A549 (cell line): ENCODE results near the gene TUBB1. TPM values are rescaled to one million over a fixed set of nuclear protein-coding genes. Genes with fewer than 3 reads are reported as not detected.

Source experiments
- ATAC-seq, 2 experiments: fragments of 200-7000 bp in 1 of 2; fragments of >200 bp in 1 of 2; cut with Nextera tagmentation in 1 of 2; cut with Tn5 transposase in 1 of 2; 3 replicates each; pipeline versions ENCODE4 v1.8.0 to v1.9.1; 2018 to 2020; ENCODE audit warnings: mild to moderate bottlenecking in 1 of 2, moderate library complexity in 1 of 2
- CTCF ChIA-PET: fragments of 300-600 bp; sonication (Branson Sonifier 250); formaldehyde crosslinking; extraction: SDS; loops from one replicate; lab custom pipeline; 2021; ENCODE audit warnings: antibody characterized with exemption, inconsistent platforms; lab: Yijun Ruan, JAX
- POLR2A ChIA-PET: fragments of 350-600 bp; formaldehyde crosslinking; extraction: SDS; loops from one replicate; lab custom pipeline; 2021; ENCODE audit warnings: antibody characterized with exemption, inconsistent platforms; lab: Yijun Ruan, JAX
- DNase-seq, 2 experiments: peaks; one replicate each; pipeline versions ENCODE4 v3.0.0 to v3.0.0-alpha.2; 2011 to 2016; ENCODE audit warnings: low read depth in 1 of 2, low spot score in 1 of 2
- FAIRE-seq: peaks from 2 replicates; lab custom pipeline; 2011; peaks lifted over from hg19 to GRCh38; lab: Jason Lieb, UNC
- H3K27ac ChIP-seq, 2 experiments: fragments of >200 bp; sonication (Bioruptor Twin); formaldehyde crosslinking; 3 replicates each; pipeline ENCODE4 v1.5.1; 2016 to 2017
- H3K4me1 ChIP-seq: fragments of >200 bp; sonication (Bioruptor Twin); formaldehyde crosslinking; 3 replicates; pipeline ENCODE4 v1.6.1; 2016
- H3K4me2 ChIP-seq: fragments of >200 bp; sonication (Bioruptor Twin); formaldehyde crosslinking; 3 replicates; pipeline ENCODE4 v1.6.1; 2016
- H3K4me3 ChIP-seq: fragments of >200 bp; sonication (Bioruptor Twin); formaldehyde crosslinking; 3 replicates; pipeline ENCODE4 v1.5.1; 2016
- H3K9me3 ChIP-seq: fragments of >200 bp; sonication (Bioruptor Twin); formaldehyde crosslinking; 3 replicates; pipeline ENCODE4 v1.6.1; 2016
- EHMT2 ChIP-seq: fragments of 200-600 bp; sonication (generic); IDR thresholded peaks from 2 replicates; pipeline ENCODE4 v1.6.1; 2016; ENCODE audit warnings: antibody characterized with exemption, low read depth, mild to moderate bottlenecking, moderate library complexity
- FOSB ChIP-seq: fragments of 250-450 bp; sonication (Bioruptor Pico); IDR thresholded peaks from 2 replicates; pipeline ENCODE4 v1.5.0; 2020; ENCODE audit warnings: mild to moderate bottlenecking, moderate library complexity
- FOSL2 ChIP-seq, 2 experiments: fragments of 450-650 bp in 1 of 2; fragments of >200 bp in 1 of 2; sonication (Bioruptor Twin) in 1 of 2; formaldehyde crosslinking; IDR thresholded peaks; 2 replicates each; pipeline versions ENCODE4 v1.5.0 to v1.6.1; 2016 to 2020; ENCODE audit warnings: mild to moderate bottlenecking in 1 of 2, moderate library complexity in 1 of 2
- MAFK ChIP-seq: fragments of 450-650 bp; IDR thresholded peaks from 2 replicates; pipeline ENCODE4 v1.6.1; 2014; ENCODE audit not compliant: partially characterized antibody
- MYC ChIP-seq: IDR thresholded peaks from 2 replicates; pipeline ENCODE4 v1.6.1; 2012; ENCODE audit warnings: mild to moderate bottlenecking, inconsistent platforms, low read length, improper control_type of control experiment, borderline replicate concordance
- NFE2L2 ChIP-seq: fragments of 150-350 bp; conservative IDR thresholded peaks from 2 replicates; pipeline ENCODE4 v1.6.1; 2014; ENCODE audit warnings: low read length
- RAD21 ChIP-seq, 2 experiments: fragments of >200 bp in 1 of 2; sonication (Bioruptor Twin) in 1 of 2; formaldehyde crosslinking in 1 of 2; IDR thresholded peaks in 1 of 2; conservative IDR thresholded peaks in 1 of 2; 2 replicates in 1 of 2; 3 replicates in 1 of 2; pipeline ENCODE4 v1.6.1; 2012 to 2018; ENCODE audit warnings: inconsistent platforms in 1 of 2
- RCOR1 ChIP-seq: fragments of 150-350 bp; IDR thresholded peaks from 2 replicates; pipeline ENCODE4 v1.6.1; 2014; ENCODE audit warnings: antibody characterized with exemption, low read length, low read depth
- RNF2 ChIP-seq: fragments of 200-600 bp; sonication (generic); IDR thresholded peaks from 2 replicates; pipeline ENCODE4 v1.6.1; 2016; ENCODE audit warnings: low read depth, mild to moderate bottlenecking, antibody characterized with exemption, moderate library complexity, borderline replicate concordance
- SREBF2 ChIP-seq: fragments of 450-650 bp; IDR thresholded peaks from 2 replicates; pipeline ENCODE4 v1.6.1; 2014; ENCODE audit warnings: mild to moderate bottlenecking, moderate library complexity
- ZC3H11A ChIP-seq: fragments of 450-650 bp; IDR thresholded peaks from 2 replicates; pipeline ENCODE4 v1.6.1; 2014; ENCODE audit warnings: antibody characterized with exemption, mild to moderate bottlenecking
- ZFP36 ChIP-seq: fragments of 450-650 bp; IDR thresholded peaks from 2 replicates; pipeline ENCODE4 v1.6.1; 2014; ENCODE audit warnings: borderline replicate concordance; ENCODE audit not compliant: partially characterized antibody
- ZNF302 ChIP-seq: fragments of 250-450 bp; sonication (Bioruptor Pico); IDR thresholded peaks from 2 replicates; pipeline ENCODE4 v1.9.0; 2021; ENCODE audit warnings: inconsistent platforms, mild to moderate bottlenecking, moderate library complexity
- ZSCAN20 ChIP-seq: fragments of 250-450 bp; sonication (Bioruptor Pico); IDR thresholded peaks from 2 replicates; pipeline ENCODE4 v1.8.0; 2022; ENCODE audit warnings: mild to moderate bottlenecking, moderate library complexity
- WGBS: methylation state at CpG from one replicate; pipeline ENCODE4 v1.1.6; 2017; ENCODE audit errors: missing lambda C conversion rate; 5-methylcytosine and 5-hydroxymethylcytosine counted together
- polyA plus RNA-seq, 4 experiments: library from polyadenylated mRNA; depleted of rRNA in 3 of 4; stranded (reverse); fragments of >200 nt; fragmentation: RNase III in 1 of 4; extraction: RNeasy Plus Mini Kit Qiagen cat#74134 plus additional on column Dnase treatment in 1 of 4; gene quantifications; 2 replicates in 3 of 4; 3 replicates in 1 of 4; pipeline ENCODE4 v1.2.3, GENCODE V29; 2011 to 2017
- TF ChIP-seq, protein P1 (sequence below): fragments of 200-600 bp; sonication (generic); IDR thresholded peaks from 2 replicates; pipeline ENCODE4 v1.6.1; 2016; ENCODE audit warnings: antibody characterized with exemption, mild to moderate bottlenecking, moderate library complexity
- TF ChIP-seq, protein P2 (sequence below): fragments of 250-450 bp; sonication (Bioruptor Pico); IDR thresholded peaks from 2 replicates; pipeline ENCODE4 v1.5.0; 2021; ENCODE audit warnings: mild to moderate bottlenecking, moderate library complexity, borderline replicate concordance

Gene TUBB1
- polyA plus RNA-seq, 2 of the 4 experiments (the other 2 are of a cell fraction): 0.03 TPM; not detected in 1

- ATAC-seq (0 out of 6 replicates have a peak, but pooled peaks of 1 of the 2 experiments have one; percentile 34), DNase-seq (no peak), FAIRE-seq (no peak)
- H3K4me1 ChIP-seq: peaks cover 13% of the 10 kb centered on the region
- TF ChIP-seq RAD21 (conservative IDR thresholded peaks at IDR 0.05 in 1 of 2, IDR thresholded peaks at IDR 0.05 in 1 of 2): no peak
- TF ChIP-seq, protein P1, sequence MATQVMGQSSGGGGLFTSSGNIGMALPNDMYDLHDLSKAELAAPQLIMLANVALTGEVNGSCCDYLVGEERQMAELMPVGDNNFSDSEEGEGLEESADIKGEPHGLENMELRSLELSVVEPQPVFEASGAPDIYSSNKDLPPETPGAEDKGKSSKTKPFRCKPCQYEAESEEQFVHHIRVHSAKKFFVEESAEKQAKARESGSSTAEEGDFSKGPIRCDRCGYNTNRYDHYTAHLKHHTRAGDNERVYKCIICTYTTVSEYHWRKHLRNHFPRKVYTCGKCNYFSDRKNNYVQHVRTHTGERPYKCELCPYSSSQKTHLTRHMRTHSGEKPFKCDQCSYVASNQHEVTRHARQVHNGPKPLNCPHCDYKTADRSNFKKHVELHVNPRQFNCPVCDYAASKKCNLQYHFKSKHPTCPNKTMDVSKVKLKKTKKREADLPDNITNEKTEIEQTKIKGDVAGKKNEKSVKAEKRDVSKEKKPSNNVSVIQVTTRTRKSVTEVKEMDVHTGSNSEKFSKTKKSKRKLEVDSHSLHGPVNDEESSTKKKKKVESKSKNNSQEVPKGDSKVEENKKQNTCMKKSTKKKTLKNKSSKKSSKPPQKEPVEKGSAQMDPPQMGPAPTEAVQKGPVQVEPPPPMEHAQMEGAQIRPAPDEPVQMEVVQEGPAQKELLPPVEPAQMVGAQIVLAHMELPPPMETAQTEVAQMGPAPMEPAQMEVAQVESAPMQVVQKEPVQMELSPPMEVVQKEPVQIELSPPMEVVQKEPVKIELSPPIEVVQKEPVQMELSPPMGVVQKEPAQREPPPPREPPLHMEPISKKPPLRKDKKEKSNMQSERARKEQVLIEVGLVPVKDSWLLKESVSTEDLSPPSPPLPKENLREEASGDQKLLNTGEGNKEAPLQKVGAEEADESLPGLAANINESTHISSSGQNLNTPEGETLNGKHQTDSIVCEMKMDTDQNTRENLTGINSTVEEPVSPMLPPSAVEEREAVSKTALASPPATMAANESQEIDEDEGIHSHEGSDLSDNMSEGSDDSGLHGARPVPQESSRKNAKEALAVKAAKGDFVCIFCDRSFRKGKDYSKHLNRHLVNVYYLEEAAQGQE: peak; percentile 39; the same call in 1 of the 2 replicates
- no peak for TF ChIP-seq RNF2
- no peak for TF ChIP-seq NFE2L2
- no peak for TF ChIP-seq RCOR1
- no peak for TF ChIP-seq MYC
- no peak for TF ChIP-seq ZSCAN20
- TF ChIP-seq ZNF302: no peak
- H3K4me3 ChIP-seq: no peak overlapping the region
- no peaks in the 10 kb centered on the region for H3K9me3 ChIP-seq
- H3K4me2 ChIP-seq: no peak overlapping the region
- no peak overlapping the region for H3K27ac ChIP-seq
- ChIA-PET POLR2A (no interaction called here), CTCF (interaction anchor here (1.1 to 1.4 kb wide), 2 partner anchors 13 to 18 kb away, joined by 3 read pairs; no protein-coding TSS in a partner anchor)
- 81% methylated on average over 4 of the region's 4 CpGs for WGBS
Observed at GRCh38 chr20:59062081-59062480, 42.9 kb downstream of the TUBB1 start.

DNA sequence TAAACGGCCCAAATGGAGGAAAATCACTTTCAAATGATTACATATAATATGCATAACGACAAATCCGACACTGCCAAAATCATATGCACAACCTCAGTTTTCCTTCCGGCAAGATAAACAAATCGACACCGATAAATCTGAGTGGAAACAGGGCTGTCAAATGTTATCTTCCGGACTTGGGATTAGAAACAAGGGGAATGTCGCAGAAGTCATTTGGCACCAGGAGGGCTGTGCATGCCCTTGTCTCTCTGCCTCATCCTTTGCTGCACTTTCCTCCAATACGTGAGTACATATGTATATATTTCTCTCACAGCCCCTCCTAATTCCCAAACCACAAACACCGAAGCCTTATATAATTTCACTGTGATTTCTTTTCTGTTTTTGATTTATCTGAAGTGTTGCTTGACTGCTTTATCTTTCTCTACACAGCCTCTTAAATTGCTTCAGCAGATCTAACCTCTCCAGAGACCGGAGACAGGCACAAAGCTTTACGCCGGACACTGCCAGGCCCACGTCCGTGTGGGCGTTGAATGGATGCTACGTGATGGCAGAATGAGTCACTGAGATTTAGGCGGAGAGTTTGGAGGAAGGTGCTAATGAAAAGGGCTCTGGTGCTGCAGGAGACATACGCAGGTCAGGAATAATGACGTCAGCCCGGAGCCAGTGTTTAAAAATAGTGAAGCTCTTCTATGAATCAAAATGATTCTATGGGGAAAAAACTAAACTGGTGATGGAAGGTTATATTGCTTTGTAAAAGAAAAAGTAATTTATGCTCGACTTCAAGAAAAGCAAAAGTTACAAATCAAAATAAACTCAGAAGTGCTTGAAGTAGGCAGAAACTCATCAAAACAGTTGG, 44.4 kb downstream of the TUBB1 start:
- ChIA-PET POLR2A (no interaction called here), CTCF (interaction anchor here (0.8 to 2.4 kb wide), 4 partner anchors 14 to 392 kb away, joined by 3 to 9 read pairs (median 4); no protein-coding TSS in a partner anchor)
- H3K4me3 ChIP-seq: no peak overlapping the region
- 43% methylated on average over 22 of the region's 22 CpGs for WGBS
- ATAC-seq (peak; percentile 72 to 85), DNase-seq (peak; percentile 39 to 42), FAIRE-seq (no peak)
- H3K27ac ChIP-seq: peak overlapping the region in 1 of 2 experiments; percentile 3; a peak in 1 of 6 replicates
- H3K4me1 ChIP-seq: peaks cover 13% of the 10 kb centered on the region
- TF ChIP-seq FOSL2 (IDR thresholded peaks at IDR 0.05): no peak
- peak; percentile 32; the same call in 1 of the 2 replicates for TF ChIP-seq FOSL2 (CRISPR knock-in tag; IDR thresholded peaks at IDR 0.05)
- no peak for TF ChIP-seq FOSB (CRISPR knock-in tag)
- TF ChIP-seq MAFK: no peak
- no peak for TF ChIP-seq SREBF2
- no peak for TF ChIP-seq EHMT2
- TF ChIP-seq, protein P2, sequence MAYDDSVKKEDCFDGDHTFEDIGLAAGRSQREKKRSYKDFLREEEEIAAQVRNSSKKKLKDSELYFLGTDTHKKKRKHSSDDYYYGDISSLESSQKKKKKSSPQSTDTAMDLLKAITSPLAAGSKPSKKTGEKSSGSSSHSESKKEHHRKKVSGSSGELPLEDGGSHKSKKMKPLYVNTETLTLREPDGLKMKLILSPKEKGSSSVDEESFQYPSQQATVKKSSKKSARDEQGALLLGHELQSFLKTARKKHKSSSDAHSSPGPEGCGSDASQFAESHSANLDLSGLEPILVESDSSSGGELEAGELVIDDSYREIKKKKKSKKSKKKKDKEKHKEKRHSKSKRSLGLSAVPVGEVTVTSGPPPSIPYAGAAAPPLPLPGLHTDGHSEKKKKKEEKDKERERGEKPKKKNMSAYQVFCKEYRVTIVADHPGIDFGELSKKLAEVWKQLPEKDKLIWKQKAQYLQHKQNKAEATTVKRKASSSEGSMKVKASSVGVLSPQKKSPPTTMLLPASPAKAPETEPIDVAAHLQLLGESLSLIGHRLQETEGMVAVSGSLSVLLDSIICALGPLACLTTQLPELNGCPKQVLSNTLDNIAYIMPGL (CRISPR knock-in tag): no peak
- TF ChIP-seq ZC3H11A: no peak
- no peak for TF ChIP-seq ZFP36
- no peaks in the 10 kb centered on the region for H3K9me3 ChIP-seq
- peak overlapping the region; percentile 66 for H3K4me2 ChIP-seq
